ENCODE data around the gene UBAP2. TPM values are rescaled to one million over a fixed set of nuclear protein-coding genes. Genes with fewer than 3 reads are reported as not detected.

UBAP2 gene
- polyA plus RNA-seq, 3 donors = 34.2 to 37.8 (median 37.7) TPM

- DNase-seq (ENCODE audit: low read depth in 3 of 3, low spot score in 2 of 3) = no peak
Observed at GRCh38 chr9:33880211-33881089, 168.2 kb downstream of the UBAP2 start.

DNA sequence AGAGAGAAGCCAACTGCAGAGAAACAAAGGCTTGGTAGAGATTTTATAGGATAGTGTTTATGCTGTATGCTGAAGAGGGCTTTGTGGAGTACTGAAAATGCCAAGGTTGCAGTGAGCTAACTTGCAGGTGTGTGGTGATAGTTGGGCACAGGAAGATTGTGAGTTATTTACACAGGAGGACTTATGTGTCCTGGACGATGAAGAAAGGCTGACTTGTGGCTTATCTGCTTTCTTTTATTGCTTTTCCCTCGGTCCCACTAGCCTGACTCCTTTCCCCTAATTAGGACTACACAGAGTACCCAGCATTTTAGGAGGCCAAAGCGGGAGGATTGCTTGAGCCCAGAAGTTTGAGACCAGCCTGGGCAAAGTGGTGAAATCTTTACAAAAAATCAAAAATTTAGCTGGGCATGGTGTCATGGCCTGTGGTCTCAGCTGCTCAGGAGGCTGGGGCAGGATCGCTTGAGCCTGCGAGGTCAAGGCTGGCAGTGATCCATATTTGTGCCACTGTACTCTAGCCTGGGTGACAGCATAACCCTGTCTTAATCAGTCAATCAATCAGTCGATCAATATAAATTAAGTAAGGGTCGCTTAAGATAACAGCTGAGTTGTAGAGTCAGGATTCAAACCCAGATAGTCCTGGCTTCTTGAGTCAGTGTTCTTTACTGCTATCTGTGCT, 169.9 kb downstream of the UBAP2 start:
- DNase-seq (ENCODE audit: low read depth in 3 of 3, low spot score in 2 of 3) = no peak

GRCh38 chr9:33877727-33878489, 170.8 kb downstream of the UBAP2 start:
- no peak for DNase-seq (ENCODE audit: low read depth in 3 of 3, low spot score in 2 of 3)

Other genes starting within 250 kb of the UBAP2 start
- gene UBE2R2, start 231.7 kb downstream of the UBAP2 start, polyA plus RNA-seq (ENCODE audit: insufficient read length in 3 of 3) = 10 to 100 TPM; 64.7 to 71.9 (median 69.5) TPM
- 10 to 100 TPM; 63.5 to 65.0 (median 63.8) TPM for gene DCAF12, start 77.8 kb upstream of the UBAP2 start, polyA plus RNA-seq (ENCODE audit: insufficient read length in 3 of 3)
- 10 to 100 TPM; 61.2 to 65.8 (median 63.5) TPM for gene UBAP1, start 130.2 kb upstream of the UBAP2 start, polyA plus RNA-seq (ENCODE audit: insufficient read length in 3 of 3)